NCI-H1417 treated with DMSO at 0.1 percent for 48 hours (cell line): ENCODE measurements around the gene SOX5.
"Not testable (repeated sequence)": the region's sequence is repeated elsewhere in the genome, so short reads cannot be mapped to it uniquely, and the experiment has no call there.

Experiments used
- DNase-seq: peaks from one replicate; lab custom pipeline; 2025; lab: John Stamatoyannopoulos, UW

SOX5 gene

DNA sequence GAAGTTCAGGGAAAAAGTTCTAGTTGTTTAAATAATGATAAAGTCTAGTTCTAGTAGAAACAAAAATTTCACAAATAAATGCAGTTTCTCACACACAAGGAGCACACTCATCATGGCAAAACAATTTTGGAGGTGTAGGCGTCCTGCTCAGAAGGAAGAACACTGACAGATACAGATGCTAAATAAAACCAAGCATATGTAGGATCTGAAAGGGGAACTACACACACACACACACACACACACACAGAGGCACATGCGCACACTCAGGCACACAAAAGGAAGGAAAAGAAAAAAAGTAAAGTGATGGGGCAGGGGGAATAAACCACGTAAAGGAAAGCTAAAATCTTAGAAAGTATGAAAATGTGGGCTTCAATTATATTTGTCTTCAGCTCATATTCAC, 117.7 kb downstream of the SOX5 start:
- DNase-seq: no peak

DNA sequence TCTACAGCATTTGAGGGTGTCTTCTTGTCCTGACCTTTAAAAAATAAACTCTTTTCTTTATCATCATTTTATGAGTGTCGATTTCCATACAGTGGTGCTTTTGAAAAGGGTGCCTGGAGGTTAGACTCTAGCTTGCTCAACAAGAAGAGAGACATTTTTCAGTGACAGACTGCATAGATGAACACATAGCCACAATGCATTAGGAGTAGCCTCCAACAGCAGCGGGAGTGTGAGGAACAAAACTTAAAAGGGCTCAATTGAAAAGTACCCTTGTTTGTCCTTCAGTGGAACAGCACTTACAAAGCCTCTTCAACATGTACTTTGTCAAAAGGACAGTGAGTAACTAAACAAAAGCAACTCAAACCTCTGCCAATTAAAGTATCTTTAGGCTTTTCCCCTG, 119.3 kb downstream of the SOX5 start:
- no peak for DNase-seq

DNA sequence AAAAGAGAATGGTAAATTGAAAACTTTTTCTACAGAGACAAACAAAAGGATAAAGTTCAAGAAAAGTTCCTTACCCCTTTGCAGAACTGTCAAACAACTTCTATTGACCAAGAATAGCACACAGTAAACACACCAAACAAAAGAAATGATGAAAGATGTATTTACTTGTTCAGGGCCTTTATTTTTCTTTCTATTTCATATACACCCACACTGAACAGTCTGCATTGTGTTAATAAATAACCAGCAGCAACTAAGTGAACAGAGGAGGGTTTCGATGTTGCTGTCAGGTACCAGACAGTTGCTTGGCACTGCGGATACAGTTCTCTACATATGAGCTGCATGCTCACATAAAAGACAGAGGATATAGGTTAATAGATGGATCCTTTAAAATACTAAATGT, 122.1 kb downstream of the SOX5 start:
- no peak for DNase-seq

DNA sequence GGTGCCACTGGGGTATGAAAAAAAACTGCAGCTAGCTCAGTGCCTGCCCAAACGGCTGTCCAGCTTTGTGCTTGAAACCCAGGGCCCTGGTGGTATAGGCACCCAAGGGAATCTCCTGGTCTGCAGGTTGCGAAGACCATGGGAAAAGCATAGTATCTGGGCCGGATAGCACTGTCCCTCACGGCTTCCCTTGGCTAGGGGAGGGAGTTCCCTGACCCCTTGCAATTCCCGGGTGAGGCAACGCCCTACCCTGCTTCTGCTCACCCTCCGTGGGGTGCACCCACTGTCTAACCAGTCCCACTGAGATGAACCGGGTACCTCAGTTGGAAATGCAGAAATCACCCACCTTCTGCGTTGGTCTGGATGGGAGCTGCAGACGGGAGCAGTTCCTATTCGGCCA, 124.3 kb downstream of the SOX5 start:
- not testable (repeated sequence) for DNase-seq

DNA sequence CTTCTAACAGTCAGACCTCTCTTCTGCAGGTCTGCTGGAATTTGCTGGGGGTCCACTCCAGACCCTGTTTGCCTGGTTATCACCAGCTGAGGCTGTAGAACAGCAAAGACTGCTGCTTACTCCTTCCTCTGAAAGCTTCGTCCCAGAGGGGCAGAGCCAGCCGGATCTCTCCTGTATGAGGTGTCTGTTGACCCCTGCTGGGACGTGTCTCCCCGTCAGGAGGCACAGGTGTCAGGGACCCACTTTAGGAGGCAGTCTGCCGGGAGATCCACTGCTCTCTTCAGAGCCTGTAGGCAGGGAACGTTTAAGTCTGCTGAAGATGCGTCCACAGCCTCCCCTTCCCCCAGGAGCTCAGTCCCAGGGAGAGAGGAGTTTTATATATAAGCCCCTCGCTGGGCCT, 125.1 kb downstream of the SOX5 start:
- no peak for DNase-seq

DNA sequence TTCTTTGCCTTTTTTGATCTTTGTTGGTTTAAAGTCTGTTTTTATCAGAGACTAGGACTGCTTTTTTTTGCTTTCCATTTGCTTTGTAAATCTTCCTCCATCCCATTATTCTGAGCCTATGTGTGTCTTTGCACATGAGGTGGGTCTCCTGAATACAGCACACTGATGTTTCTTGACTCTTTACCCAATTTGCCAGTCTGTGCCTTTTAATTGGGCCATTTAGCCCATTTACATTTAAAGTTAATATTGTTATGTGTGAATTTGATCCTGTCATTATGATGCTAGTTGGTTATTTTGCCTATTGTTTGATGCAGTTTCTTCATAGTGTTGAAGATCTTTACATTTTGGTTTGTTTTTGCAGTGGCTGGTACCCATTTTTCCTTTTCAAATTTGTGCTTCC, 126.6 kb downstream of the SOX5 start:
- not testable (repeated sequence) for DNase-seq

DNA sequence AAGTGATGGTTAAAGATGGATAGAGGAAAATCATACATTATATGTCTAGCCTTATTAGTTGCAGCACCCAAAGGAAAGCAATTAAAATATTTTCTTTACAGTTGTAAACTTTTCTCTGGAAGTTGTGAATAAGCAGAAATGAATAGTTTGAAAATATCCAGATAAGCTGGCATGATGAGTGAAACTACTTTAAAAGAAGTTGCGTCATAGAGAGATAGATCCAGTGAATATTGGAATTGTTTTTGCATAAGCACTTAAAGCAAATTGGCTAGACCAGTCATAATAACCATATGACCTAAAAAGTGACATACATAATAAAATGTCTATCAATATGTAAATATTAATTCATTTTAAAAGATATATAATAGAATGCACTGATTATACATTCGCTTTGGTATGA, 132.1 kb downstream of the SOX5 start:
- no peak for DNase-seq

DNA sequence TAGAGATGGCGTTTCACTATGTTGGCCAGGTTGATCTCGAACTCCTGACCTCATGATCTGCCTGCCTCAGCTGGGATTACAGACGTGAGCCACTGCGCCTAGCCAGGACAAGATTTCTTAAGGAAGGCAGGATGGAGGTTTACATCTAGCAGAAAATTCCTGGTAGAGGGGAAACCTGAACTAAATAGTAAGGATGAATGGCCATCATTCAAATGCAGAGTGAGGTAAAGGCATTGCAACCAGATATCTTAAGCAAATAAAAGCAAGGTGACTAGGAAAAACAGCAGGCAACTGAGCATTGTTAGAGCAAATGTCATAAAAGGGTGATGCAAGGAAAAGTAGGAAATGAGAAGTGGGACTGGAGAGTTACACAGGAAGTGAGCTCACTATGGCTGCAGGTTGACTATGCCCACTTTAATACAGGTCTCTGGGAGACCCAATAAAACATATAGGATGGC, 133.0 kb downstream of the SOX5 start:
- DNase-seq: no peak

DNA sequence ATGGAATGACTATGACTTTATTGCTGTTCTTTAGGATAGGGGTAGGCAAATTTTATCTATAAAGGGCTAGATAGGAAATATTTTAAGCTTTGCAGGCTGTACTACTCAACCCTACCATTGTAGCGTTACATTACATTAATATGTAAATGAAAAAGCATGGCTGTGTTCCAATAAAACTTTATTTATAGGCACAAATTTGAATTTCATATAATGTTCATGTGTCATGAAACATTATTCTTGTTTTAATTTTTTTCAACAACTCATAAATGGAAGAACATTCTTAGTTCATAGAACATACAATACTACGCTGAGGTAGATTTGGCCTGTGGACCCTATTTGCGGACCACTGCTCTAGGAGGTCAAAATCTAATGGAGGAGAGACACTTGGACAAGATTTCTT, 133.7 kb downstream of the SOX5 start:
- DNase-seq: no peak

DNA sequence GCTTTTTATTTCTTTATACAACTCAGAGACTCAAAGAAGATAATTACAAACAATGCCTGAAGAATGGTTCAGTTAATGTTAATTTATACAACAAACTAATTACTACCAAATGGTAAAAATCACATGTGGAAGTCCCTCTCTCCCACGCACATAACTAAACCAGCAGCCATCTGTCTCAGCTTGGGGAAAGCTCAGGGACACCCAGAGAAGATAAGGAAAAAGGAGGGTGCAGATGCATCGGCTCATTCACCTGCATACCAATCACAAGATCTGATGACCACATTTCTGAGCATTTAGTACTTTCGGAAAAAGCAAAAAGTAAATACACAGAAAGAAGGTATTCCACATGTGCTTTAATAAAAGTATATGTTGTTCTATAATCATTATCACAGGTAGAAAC, 136.3 kb downstream of the SOX5 start:
- no peak for DNase-seq

DNA sequence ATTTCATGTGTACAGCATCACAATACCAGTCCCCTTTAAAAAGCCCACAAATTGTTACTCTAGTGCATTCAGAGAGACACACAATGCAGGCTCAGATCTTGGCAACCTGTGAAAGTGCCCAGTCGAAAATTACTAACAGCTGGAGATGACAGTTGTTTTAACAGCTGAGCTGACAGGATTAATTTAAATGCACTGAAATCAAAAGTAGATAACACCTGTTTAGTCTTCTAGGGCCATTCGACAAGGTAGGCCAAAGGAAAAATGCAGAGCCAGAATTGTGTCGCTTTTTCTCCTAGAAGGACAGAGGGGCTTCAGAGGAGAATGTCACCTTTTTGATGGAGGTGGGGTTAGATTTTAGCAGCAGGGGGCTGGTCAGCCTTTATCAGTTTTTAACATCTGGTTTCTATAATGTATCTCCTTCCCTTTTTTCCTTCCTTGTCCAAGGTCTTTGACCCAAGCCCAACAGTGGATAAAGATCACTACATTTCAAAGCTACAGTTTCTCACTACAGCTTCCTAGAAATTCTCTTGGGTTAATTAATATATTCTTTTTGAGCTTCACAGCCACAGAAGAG, 139.1 kb downstream of the SOX5 start:
- no peak for DNase-seq

DNA sequence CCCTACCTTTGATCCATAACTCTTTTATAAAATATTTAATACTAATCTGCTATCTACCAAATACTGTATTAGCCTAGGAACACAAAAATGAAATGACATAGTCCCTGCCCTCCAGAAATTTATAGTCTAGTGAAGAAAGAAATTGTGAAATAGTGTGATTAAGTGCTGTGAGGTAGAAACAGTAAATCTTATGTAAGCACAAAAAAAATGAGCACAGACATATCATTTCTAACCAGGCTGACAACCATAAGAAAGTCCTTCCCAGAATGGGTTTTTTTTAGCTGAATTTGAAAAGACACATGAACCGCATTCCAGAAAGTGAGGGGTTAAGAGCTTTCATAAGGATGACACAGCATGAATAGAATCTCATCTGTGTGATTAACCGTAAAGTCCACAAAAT, 145.9 kb downstream of the SOX5 start:
- DNase-seq: no peak

DNA sequence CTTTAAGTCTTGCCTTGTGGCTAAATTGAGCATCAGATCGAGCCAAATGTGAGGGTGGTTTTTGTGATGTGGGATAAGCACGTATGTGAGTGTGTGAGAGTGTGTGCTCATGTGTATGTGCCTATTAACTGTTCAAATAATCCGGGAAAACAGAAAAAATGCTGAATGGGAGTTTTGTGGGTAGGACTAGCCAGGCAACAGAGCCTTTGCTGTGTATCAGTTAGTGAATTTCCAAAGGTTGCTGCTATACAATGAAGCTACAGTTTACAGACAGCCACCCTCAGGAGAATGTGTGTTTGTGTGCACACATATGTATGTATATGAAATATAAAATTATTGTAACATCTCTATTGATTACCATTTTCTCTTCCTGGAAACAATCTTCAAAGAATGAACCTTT, 154.0 kb downstream of the SOX5 start:
- no peak for DNase-seq

DNA sequence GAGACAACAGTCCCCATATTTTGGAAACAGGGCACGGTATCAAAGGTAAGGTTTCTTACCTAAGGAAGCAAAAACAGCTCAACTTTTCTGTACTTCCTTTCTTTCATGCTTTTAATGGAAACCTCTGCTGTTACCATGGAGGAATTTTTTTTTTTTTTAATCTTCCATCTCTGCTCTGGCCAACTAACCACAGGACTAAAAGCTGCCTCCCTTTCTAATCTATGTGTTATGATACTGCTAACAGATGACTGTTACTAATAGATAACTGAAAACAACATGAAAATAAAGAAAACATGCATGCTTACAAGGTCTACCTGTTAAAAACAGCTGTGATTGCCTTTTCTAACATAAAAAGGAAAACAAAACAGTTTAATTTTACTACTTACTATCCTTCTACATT, 168.4 kb downstream of the SOX5 start:
- no peak for DNase-seq

DNA sequence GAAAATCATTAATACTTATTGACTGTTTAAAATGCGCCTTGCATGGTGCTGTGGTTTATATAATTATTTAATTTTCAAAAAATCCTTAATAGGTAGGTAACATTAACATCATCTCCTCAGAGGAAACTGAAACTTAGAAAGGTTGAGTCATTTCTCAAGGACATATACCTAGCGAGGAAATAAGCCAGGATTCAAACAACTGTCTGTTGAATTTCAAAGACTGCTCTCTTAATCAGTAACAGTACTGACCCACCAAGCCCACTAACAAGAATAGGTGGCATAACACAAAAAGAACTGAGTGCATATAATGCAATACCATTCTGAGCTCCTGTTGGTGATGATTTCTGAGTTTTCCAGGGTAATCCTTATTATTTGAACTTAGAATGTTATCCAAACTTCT, 174.3 kb downstream of the SOX5 start:
- DNase-seq: no peak

DNA sequence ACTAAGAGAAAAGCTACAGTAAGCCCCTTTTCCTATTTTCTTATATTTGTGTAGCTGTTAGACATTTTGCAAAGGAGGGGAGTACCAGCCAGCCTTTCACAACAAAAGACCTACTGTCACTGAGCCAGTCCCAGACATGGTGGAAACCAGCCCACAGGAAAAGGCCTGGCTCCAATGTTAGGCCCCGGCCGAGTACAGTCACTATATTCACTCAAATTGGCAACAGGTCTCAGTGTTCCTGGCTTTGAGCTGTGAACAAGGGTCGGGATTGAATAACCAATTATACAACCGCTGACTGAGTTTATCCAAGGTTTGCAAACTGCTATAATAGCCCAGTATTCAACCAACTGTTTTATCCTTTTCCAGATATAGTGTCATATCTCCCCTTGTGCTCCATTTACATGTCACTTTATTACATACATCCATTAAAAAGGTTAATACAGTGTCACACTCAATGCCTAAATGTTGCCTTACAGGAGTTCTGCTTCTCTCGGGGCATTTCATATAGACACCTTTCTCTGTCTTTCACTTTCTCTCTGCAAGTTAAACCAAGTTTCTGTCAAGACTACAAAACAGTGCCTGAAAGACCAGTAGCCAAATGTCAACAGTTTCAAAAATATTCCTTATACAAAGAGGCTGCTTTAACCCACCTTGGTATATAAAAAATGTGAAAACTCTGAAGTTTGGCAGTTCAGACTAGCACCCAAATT, 178.1 kb downstream of the SOX5 start:
- no peak for DNase-seq

DNA sequence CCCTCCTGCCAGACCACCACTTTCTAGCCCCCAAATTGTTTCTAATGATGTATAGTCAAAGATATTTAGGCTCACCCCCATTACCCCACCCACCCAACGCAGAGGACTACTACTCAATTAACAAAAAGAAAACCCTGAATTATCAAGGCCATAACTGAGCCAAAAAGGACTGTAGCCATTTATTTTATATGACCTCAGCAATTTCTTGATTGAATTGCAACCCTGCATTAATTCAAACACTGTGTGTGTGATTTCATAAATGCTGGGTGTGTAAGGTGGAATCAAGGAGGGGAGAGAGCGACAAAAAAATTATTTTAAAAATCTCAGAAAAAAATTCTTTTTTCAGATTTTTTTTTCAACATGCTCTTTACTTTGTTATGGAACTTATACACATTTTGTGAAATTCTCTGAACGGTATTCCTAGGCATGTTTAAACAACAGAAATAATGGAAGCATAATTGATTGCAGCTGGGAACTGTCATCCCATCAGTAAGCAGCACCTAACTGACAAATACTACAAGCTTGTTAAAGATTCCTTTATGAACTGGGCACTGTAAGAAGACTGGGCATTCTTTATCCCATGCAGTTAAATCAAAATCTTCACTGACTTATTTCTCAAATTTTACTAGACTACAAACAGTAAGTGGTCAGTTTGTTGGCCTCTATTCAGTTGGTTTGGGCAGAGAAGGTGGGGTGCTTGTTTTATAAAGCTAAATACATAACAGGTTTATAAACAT, 179.1 kb downstream of the SOX5 start:
- no peak for DNase-seq

DNA sequence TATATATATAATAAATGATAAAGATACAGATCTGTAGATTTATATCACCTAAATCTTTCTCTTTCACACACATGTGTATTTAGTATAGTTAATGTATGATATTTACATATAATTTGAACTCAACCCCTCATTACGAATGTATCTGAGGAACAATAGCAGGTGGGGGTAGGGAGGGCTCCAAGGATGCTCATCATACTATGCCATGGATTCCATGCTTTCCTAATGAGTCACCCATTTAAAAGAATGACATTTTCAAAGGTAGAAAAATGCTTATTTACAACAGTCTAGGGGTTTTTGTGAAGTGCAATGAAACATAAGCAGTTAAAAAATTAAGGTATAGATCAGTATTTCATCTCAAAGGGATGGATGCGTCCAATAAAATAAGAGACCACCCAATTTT, 181.6 kb downstream of the SOX5 start:
- DNase-seq: no peak

DNA sequence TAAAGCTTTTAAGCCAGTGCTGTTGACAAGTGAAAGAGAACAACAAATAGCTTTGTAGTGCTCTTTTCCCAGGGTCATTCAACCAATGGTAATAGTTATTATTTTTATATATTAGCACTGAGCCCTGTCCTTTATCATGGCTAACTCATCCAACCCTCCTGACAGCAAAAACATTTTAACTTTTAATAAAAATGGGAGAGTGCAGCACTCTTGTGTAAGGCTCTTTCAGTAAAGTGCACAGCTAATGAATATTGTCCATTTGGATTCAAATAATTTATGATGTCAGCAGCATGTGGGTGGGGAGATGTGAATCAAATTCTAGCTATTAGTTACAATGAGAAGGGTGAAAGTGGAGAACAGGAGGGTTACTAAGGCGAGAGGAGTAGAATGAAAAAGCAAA, 185.7 kb downstream of the SOX5 start:
- no peak for DNase-seq

DNA sequence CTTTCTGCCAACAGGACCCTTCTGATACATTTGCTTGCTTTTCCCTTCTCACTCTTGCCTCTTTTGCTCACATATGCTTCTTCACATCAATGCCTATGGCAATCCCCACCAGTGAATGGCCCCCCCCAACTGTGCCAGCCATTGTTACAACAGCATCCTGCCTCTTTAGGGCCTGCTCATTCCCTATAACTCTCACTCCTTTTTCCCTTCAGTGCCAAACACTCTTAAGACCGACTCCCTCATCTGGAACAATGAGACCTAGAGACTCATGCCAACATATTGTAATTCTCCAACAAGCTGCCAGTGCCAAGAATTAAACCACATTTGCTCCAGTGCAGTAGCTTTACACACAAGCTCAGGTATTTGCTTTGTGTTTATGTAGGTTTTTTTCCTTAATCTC, 189.0 kb downstream of the SOX5 start:
- no peak for DNase-seq

DNA sequence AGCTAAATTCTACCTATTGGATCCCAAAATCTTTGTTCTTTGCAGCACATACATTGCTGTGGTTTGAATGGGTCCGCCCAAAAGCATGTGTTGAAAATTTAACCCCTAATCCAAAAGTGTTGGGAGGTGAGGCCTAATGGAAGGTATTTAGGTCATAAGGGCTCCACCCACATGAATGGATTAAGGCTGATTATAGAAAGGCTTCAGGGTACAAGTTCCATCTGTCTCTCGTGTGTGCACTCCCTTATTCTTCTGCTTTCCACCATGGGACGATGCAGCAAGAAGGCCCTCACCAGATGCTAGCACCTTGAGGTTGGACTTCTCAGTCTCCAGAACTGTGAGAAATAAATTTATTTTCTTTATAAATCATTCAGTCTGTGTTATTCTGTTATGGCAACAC, 190.9 kb downstream of the SOX5 start:
- DNase-seq: no peak

DNA sequence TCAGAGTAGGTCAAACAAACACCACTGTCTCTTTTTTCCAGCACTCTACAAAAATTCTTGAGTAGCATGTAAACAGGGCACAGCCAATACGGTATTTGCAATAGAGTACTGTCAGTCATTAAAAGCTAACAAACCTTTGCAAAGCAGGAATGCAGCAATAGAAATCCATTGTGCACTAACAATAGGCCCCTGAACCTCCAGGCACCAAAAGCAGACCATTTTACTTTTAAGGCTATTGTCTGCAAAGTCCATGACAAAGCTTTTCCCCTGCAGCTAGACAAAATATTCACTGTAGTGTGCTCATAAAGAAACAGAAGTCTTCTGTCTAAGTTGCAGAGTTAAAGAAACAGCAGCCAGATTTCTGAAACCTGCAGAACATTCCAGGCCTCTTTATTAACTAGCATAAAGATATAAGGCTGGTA, 191.9 kb downstream of the SOX5 start:
- DNase-seq: no peak

DNA sequence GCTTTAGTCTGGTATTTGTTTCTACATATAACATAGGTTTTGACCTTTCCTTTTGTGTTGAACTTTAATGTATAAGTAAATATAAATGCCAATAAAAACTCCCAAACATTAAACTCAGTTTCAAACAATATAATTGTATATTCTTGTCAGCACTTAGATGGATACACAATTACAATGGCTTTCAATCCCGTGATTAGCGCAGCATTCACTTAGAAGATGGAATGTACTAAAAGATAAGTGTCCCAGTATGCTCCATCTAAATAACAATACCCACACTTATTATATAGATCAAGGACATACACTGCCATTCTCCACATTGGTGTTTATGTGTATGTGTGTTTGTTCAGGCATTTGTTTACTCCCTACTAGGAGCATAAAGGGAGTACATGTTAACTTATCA, 193.1 kb downstream of the SOX5 start:
- DNase-seq: no peak
